Mucosa of stomach (tissue), 1 donor: ENCODE measurements around the gene CRHBP.
"Not testable (repeated sequence)": the region's sequence is repeated elsewhere in the genome, so short reads cannot be mapped to it uniquely, and the experiment has no call there.

Experiments used
- H3K27me3 ChIP-seq: one replicate; pipeline ENCODE4 v1.7.0; 2013; ENCODE audit warnings: mild to moderate bottlenecking, low read length; ENCODE audit not compliant: control insufficient read depth, insufficient read depth
- H3K36me3 ChIP-seq: one replicate; pipeline ENCODE4 v1.7.0; 2013; ENCODE audit warnings: low read length; ENCODE audit not compliant: control insufficient read depth, insufficient read depth
- H3K4me1 ChIP-seq: one replicate; pipeline ENCODE4 v1.7.0; 2013; ENCODE audit warnings: mild to moderate bottlenecking, low read length; ENCODE audit not compliant: control insufficient read depth, insufficient read depth
- H3K4me3 ChIP-seq: one replicate; pipeline ENCODE4 v1.7.0; 2013; ENCODE audit warnings: low read length
- H3K9ac ChIP-seq: one replicate; pipeline ENCODE4 v1.7.0; 2013; ENCODE audit warnings: mild to moderate bottlenecking, low read length, moderate library complexity
- H3K9me3 ChIP-seq: one replicate; pipeline ENCODE4 v1.7.0; 2013; ENCODE audit warnings: mild to moderate bottlenecking, low read length, moderate library complexity; ENCODE audit not compliant: control insufficient read depth
- donor health status: Pancreatic carcinoma.

The CRHBP gene, protein sequence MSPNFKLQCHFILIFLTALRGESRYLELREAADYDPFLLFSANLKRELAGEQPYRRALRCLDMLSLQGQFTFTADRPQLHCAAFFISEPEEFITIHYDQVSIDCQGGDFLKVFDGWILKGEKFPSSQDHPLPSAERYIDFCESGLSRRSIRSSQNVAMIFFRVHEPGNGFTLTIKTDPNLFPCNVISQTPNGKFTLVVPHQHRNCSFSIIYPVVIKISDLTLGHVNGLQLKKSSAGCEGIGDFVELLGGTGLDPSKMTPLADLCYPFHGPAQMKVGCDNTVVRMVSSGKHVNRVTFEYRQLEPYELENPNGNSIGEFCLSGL

DNA sequence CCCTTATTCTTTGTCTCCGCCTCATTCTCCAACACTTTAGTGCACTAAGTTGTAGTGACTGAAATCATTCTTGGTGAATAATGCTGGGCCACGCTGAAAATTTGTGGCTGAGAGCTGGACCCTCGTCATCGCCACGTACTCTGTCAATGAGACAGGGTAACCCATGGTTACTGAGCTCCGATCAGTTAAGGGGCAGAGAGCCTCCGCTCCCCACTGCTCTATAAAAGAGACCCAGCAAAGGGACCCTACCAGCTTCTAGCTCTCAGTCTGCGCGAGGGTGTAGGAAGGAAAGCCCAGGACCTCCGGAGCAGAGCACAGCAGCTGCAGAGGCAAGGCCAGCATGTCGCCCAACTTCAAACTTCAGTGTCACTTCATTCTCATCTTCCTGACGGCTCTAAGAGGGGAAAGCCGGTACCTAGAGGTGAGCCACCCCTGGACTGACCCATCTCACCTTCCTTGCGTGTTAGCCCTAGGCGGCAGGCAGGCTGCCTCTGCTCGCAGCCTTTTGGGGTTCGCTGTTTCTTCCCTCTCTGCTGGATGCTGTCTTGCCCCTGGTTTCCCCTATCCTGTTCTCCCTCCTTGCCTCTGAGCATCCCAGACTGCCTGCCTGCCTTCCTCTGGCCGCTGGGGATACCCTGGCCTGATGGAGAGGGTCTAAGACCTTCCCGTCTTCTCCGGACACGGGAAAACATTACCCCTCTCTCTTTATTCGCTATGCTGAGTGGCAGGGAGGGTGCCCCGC is at the start of gene CRHBP:
Gene CRHBP (plus strand): TSS at position 251 of the 742 bp plus-strand sequence. CDS start 90 bp downstream, at position 341.
- Histone ChIP-seq H3K9ac (no peak within 1 kb of the TSS), H3K27me3 (peaks cover 41% of the 10 kb centered on the region), H3K4me3 (no peak within 1 kb of the TSS), H3K4me1 (no peaks in the 10 kb centered on the region), H3K9me3 (no peaks in the 10 kb centered on the region), H3K36me3 (no peaks in the 10 kb centered on the region)

DNA sequence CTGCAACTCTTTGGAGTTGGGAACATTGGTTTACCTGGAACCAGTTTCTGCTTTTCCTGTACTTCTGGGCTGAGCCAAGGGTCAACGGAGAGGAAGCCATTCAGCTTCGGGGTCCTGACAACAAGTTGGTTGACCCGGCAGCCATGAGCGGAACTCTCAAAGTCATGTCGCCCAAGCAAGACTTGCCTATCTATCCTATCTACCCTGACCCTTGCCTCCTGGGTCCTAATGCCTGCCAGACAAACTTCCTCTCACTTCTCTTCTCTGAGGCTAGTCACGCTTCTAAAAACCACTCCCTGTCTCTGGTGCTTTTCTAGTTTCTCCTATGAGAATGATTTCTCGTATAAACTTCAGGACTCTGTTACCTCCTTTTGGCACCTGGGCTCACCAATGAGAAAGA is 44.7 kb upstream of the CRHBP start:
- Histone ChIP-seq H3K27me3 (no peaks in the 10 kb centered on the region), H3K36me3 (no peaks in the 10 kb centered on the region), H3K9ac (no peak overlapping the region), H3K4me1 (no peaks in the 10 kb centered on the region), H3K9me3 (no peaks in the 10 kb centered on the region), H3K4me3 (no peak overlapping the region)

DNA sequence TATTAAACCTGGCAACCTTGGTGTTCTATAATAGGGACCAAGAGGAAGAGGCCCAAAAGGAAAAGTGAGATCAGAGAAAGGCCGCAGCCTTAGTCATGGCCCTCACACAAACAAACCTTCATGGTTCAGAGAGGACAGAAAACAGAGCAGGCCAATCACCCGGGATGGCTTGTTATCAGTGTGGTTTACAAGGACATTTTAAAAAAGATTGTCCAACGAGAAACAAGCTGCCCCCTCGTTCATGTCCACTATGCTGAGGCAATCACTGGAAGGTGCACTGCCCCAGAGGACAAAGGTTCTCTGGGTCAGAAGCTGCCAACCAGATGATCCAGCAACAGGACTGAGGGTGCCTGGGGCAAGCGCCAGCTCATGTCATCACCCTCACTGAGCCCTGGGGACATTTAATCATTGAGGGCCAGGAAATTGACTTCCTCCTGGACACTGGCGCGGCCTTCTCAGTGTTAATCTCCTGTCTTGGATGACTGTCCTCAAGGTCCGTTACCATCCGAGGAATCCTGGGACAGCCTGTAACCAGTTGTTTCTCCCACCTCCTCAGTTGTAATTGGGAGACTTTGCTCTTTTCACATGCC is 42.4 kb upstream of the CRHBP start:
- not testable (repeated sequence) for H3K4me1 ChIP-seq, H3K4me3 ChIP-seq, H3K36me3 ChIP-seq, H3K9ac ChIP-seq, H3K27me3 ChIP-seq, H3K9me3 ChIP-seq

DNA sequence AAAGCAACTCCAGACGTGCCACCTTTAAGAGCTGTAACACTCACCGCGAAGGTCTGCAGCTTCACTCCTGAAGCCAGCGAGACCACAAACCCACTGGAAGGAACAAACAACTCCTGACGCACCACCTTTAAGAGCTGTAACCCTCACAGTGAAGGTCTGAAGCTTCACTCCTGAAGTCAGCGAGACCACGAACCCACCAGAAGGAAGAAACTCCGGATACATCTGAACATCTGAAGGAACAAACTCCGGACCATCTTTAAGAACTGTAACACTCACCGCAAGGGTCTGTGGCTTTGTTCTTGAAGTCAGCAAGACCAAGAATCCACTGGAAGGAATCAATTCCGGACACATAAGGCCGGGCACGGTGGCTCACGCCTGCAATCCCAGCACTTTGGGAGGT is 38.2 kb upstream of the CRHBP start:
- not testable (repeated sequence) for H3K27me3 ChIP-seq

DNA sequence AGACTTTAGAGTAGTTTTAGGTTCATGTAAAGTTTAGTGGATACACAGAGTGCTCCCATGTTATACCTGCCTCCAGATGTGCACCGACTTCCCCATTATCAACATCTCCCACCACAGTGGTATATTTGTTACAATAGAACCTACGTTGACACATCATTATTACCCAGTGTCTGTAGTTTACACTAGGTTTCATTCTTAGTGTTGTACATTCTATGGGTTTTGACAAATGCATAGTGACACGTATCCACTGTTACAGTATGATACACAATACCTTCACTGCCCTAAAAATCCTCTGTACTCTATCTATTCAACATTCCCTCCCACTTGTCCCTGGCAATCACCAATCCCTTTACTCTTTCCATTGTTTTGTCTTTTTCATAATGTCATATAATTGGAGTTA is 34.3 kb upstream of the CRHBP start:
- Histone ChIP-seq H3K4me3 (no peak overlapping the region), H3K36me3 (no peaks in the 10 kb centered on the region), H3K27me3 (no peaks in the 10 kb centered on the region), H3K4me1 (no peaks in the 10 kb centered on the region), H3K9me3 (no peaks in the 10 kb centered on the region), H3K9ac (no peak overlapping the region)

More for the DNA sequence above, 38.2 kb upstream of the CRHBP start:
- H3K9ac ChIP-seq, H3K4me3 ChIP-seq, H3K9me3 ChIP-seq, H3K36me3 ChIP-seq, H3K4me1 ChIP-seq: not testable (repeated sequence)

DNA sequence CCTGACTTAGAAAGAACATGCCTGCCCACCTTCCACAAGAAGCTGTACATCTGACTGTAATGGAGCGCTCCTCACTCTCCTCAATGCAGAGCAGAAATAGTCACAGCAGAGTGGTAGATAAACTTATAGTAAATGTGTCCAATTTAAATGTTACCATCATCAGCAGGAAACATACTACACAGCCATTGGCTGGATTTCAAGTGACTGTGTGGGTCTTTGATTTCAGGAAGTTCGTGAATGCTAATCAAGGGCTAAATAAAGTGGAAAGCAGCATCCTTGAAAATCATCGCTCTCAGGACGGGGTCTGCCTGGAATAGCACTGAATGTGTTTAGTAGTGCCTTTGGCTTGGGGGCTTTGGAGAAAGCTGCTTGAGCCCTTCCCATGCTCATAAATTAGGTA is 32.4 kb upstream of the CRHBP start:
- Histone ChIP-seq H3K27me3 (no peaks in the 10 kb centered on the region), H3K9ac (no peak overlapping the region)

DNA sequence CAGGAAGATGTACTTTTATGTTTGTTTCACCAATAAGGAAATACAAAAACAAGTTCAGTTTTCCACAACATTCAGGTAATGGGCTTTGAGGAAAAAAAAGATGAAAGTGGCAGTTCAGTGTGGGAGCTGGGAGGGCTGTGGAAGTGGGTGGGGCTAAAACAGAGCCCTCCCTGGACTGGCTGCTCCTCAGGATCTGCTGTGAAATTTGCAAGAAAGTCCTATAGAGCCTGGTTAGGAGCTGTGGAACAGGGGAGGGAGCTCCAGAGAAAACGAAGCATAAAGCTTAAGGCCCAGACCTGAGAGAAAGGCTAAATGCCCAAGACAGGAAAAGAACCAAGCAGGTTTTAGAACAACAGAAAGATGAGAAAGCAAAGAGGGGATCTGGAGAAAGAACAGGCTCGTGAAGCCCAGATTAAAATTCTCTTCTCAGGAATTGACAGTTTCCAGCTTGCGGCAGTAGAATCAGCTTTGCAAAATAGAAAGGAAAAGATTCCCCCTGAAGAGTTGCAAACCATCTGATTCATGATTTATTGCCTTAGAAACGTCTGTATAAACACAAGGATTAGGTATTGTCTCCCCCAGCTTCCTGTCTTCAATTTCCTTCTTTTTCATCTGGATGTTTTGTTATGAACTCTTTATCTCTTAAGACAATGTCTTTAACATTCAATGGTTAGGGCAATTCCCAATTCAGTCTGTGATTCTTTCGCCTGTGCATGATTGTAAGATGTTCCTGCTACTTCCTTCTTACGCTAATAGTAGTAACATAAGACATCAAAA is 26.3 kb upstream of the CRHBP start:
- Histone ChIP-seq H3K9ac (no peak overlapping the region), H3K9me3 (no peaks in the 10 kb centered on the region), H3K4me3 (no peak overlapping the region), H3K36me3 (no peaks in the 10 kb centered on the region), H3K4me1 (no peaks in the 10 kb centered on the region), H3K27me3 (no peaks in the 10 kb centered on the region)

More for the DNA sequence above, 32.4 kb upstream of the CRHBP start:
- Histone ChIP-seq H3K36me3 (no peaks in the 10 kb centered on the region), H3K9me3 (no peaks in the 10 kb centered on the region), H3K4me3 (no peak overlapping the region), H3K4me1 (no peaks in the 10 kb centered on the region)

DNA sequence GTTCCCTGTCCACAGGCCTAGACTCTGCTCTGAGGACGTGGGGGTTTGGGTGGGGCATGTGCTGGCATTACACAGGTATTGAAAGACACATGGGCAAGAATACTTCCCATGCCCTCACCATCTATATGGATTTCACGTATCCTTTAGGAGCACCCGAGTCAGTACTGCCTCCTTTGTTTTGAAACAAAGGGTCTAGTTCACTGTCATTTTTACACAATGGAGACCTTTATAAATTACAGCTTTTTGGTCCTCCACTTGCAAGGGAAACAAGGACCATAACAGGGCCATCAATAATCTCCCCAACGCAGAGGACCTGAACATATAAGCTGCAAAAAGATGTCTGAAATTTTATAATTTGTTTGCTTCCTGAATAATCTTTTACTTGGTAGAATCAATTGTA is 24.9 kb upstream of the CRHBP start:
- Histone ChIP-seq H3K9ac (no peak overlapping the region), H3K4me1 (no peaks in the 10 kb centered on the region), H3K9me3 (no peaks in the 10 kb centered on the region), H3K27me3 (no peaks in the 10 kb centered on the region), H3K4me3 (no peak overlapping the region), H3K36me3 (no peaks in the 10 kb centered on the region)

DNA sequence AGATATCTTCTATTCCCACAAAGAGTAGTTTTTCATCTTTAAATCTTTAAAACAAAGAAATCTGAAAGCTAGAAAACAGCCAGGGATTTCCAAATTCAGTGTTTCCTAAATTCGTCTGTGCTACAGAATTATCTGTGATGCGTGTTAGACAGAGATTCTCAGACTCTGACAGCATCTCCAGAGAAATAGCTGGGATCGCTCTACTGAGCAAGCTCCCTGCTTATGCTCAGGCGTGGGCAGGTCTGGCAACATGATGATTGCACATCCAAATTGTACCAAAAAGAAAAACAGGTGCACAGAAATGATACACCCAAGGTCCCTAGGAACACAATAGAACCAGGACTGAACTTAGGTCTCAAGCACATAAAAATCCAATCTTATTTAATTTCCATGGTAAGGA is 22.8 kb upstream of the CRHBP start:
- H3K4me1 ChIP-seq = no peaks in the 10 kb centered on the region

DNA sequence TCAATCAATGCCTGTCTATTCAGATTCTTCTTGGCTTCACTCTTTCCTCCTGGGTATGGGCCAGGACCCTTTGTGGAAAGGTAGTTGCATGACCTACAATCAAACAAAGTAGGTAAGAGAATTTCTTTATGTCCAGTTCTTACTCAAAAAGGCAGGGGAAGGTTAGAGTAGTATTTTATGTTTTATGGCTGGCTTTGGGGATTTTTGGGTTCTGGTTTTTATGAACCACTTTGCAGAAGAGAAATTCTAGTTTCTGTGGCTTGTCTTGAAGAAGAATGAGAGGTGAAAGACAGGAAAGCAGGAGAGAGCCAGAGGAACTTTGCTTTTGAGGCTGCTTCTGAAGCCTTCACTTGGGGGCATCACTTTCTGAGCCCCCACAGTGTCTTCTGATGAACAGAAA is 14.7 kb upstream of the CRHBP start:
- no peaks in the 10 kb centered on the region for H3K27me3 ChIP-seq
- no peak overlapping the region for H3K4me3 ChIP-seq
- no peaks in the 10 kb centered on the region for H3K9me3 ChIP-seq
- H3K9ac ChIP-seq = no peak overlapping the region
- no peaks in the 10 kb centered on the region for H3K4me1 ChIP-seq
- H3K36me3 ChIP-seq = no peaks in the 10 kb centered on the region

More for the DNA sequence above, 22.8 kb upstream of the CRHBP start:
- no peaks in the 10 kb centered on the region for H3K9me3 ChIP-seq
- H3K27me3 ChIP-seq = no peaks in the 10 kb centered on the region
- H3K36me3 ChIP-seq = no peaks in the 10 kb centered on the region
- H3K9ac ChIP-seq = no peak overlapping the region
- no peak overlapping the region for H3K4me3 ChIP-seq

DNA sequence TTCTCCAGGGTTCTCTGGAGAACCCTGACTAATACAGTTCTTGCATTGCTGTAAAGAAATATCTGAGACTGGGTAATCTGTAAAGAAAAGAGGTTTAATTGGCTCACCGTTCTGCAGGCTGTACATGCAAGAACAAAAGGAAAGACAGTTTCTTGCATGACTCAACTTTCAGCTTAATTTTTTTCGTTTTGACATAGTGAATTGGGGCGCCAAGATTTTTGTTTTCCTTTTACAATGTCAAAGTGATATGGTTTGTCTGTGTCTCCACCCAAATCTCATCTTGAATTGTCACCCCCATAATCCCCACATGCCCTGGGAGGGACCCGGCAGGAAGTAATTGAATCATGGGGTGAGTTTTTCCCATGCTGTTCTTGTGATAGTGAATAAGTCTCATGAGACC is 11.8 kb upstream of the CRHBP start:
- Histone ChIP-seq H3K36me3 (no peaks in the 10 kb centered on the region), H3K27me3 (no peaks in the 10 kb centered on the region), H3K4me1 (no peaks in the 10 kb centered on the region), H3K9me3 (no peaks in the 10 kb centered on the region), H3K4me3 (no peak overlapping the region), H3K9ac (no peak overlapping the region)

DNA sequence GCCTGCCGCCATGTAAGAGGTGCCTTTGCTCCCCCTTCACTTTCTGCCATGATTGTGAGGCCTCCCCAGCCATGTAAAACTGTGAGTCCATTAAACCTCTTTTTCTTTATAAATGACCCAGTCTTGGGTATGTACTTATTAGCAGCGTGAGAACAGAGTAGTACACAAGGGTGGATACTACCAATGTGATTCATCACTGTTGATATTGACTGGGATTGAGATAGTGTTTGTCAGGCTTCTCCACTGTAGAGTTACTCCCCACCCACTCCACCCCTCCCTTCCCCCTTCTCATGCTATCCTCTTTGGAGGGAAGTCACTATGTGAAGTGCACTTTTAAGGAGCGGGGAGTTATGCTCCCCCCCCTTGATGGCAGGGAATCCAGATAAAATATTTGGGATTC is 11.4 kb upstream of the CRHBP start:
- Histone ChIP-seq H3K9me3 (no peaks in the 10 kb centered on the region), H3K9ac (no peak overlapping the region), H3K27me3 (no peaks in the 10 kb centered on the region), H3K36me3 (no peaks in the 10 kb centered on the region), H3K4me3 (no peak overlapping the region), H3K4me1 (no peaks in the 10 kb centered on the region)
